Fibroblast of skin of right quadriceps (primary cell): Measurements from ENCODE around the gene MEGF10.
"Not testable (repeated sequence)": the region's sequence is repeated elsewhere in the genome, so short reads cannot be mapped to it uniquely, and the experiment has no call there.

Source experiments
- DNase-seq: peaks from one replicate; pipeline ENCODE4 v3.0.0-alpha.2; 2013

MEGF10 gene

GRCh38 chr5:127290019-127290945 lies at the start of gene MEGF10:
Gene MEGF10 (plus strand): TSS chr5:127290796. CDS start chr5:127331309, 40,513 bp downstream.
- DNase-seq = peak; percentile 53

DNA sequence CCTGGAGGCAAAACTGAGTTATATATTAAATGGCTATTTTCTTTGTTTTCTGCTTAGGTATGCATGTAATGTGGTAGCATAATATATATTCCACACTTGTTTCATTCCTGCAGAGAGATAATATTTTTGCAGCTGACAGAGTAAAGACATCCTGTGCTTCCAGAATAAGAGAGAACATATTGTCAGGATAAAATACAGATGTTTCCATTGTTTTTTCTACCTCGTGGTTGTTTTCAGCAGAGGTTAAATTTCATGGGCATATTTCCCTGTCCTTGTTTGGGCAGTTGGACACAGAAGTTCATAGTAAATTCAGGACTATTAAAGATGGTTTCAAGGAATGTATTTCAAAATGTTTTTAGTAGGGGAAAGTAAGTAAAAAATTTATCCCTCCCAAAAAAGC lies 47.6 kb upstream of the MEGF10 start:
- no peak for DNase-seq

DNA sequence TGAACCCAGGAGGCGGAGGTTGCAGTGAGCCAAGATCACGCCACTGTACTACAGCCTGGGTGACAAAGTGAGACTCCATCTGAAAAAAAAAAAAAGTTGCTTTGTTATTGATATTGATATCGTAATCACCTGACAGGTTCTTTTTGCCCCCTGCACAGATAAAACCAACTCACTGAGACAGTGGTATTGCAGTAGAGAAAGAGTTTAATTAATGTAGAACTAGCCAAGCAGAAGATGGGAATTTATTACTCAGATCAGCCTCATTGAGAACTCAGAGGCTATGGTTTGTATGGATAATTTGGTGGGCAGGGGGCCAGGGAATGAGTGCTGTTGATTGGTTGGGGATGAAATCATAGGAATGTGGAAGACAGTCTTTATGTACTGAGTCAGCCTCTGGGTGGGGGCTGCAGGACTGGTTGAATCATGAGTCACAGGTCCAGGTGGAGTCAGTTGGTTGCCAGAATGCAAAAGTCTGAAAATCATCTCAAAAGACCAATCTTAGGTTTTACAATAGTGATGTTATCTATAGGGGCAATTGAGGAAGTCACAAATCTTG lies 35.8 kb upstream of the MEGF10 start:
- DNase-seq = peak; percentile 83

DNA sequence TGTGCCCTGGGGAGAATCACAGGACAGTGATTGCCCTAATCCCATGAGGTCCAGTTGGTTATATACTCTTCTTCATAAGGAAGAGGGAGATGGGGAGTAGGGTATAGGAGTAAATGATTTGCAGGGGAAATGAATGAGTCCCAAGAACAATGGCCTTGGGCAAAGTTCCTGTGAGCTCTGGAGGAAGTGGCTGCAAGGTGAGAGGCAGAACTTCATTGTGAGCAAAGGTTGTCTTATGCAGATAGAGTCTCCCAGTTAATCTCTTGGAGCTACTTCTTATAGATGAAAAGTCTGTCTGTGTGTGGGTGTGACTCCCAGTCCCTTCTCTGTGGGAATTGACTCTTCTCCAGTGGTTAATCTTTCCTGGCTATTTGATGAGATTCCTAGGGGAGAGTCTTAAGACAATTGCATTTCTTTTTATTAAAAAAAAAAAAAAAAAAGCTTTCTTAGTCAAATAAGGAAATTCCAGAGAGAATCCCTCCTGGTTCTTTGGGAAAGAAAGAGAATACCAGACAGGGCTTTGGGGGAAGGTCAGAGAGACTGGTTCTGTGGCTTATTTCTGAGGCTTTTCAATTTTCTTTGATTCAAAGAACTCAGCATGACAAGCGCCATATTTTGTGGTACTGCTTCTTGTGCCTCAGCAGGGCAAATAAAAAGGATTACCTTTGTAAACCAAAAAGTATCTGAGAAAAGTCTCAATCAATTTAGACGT lies 33.6 kb upstream of the MEGF10 start:
- no peak for DNase-seq

DNA sequence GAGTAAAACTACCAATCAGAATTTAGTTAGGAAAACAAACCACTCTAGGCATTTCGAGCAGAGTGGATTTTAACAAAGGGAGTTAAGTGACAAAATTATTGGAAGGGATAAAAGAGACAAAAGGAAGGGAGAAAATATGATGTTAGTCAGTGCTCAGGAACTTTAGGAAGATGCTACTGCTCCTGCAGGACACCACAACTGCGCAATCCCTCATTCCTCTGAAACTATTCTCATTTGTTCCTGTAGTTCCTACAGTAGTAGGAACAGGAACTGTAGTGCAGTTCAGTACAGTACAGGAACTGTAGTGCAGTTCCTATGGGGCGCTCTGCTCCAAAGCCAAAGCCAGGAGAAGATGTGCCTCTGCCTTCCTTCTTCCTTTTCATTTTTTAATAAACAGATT lies 29.9 kb upstream of the MEGF10 start:
- no peak for DNase-seq

GRCh38 chr5:127265473-127265872 lies 25.1 kb upstream of the MEGF10 start:
- DNase-seq = not testable (repeated sequence)

DNA sequence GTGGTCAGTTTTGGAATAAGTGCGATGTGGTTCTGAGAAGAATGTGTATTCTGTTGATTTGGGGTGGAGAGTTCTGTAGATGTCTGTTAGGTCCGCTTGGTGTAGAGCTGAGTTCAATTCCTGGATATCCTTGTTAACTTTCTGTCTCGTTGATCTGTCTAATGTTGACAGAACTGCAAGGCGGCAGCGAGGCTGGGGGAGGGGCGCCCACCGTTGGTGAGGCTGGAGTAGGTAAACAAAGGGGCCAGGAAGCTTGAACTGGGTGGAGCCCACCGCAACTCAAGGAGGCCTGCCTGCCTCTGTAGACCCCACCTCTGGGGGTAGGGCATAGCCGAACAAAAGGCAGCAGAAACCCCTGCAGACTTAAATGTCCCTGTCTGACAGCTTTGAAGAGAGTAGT lies 22.3 kb upstream of the MEGF10 start:
- DNase-seq = not testable (repeated sequence)

- DNase-seq = not testable (repeated sequence)
Observed at GRCh38 chr5:127270713-127271112, 19.9 kb upstream of the MEGF10 start.

DNA sequence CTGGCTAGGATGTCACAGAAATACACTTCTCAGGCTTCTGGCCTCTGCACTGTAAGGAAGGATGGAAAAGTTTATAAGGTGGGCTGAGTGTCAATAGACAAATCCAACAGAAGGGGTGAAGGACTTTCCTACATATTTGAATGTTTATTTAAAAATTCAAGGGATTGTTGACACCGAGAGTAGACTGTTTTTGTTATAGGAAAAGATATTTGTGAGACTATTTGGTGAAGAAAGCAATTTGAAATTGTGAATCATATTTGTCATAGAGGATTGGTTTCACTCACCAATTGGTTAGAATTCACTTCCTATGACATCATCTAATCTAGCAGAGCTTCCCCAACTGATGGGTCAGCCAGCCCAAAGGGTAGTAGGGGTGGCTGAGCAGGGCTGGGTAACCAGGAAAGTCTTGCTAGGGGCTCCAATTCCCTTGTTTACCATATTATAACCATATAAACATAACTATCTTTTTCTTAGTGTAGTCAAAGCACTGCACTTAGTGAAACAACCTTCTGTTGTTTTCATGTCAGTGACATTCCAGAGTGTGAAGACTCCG lies 14.9 kb upstream of the MEGF10 start:
- no peak for DNase-seq

DNA sequence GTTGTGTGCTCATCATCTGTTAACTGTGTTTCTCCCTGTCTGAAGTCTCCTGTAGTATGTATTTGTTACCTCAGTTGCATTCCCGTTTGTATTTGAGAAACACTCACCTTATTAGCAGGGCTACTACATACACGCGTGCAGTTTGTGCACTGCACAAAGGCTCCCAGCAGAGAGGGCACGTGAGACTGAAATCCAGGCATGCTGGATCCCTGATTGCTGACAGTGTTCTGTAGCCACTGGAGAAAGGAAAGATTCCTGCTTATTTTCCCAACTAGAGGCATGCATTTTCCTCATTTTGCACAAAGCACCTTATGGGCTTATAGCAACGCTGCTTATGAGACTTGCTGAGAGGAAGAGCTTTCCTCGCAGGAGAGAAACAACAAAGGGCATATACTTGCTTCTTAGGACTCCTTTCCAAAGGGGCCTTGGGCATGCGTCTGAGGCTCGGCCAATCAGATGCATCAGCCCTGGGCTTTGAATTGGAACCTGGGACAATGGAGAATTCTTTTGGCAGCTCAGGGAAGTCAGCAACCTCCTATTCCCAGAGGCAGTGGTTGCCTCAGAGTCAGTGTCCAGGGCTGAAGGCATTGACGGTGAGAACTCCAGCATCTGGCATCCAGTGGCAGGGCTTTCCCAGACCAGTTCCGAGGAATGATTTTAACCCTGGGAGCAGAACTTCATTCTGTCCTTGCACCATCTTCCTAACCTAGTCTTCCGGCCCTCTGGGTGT lies 9.9 kb upstream of the MEGF10 start:
- no peak for DNase-seq

DNA sequence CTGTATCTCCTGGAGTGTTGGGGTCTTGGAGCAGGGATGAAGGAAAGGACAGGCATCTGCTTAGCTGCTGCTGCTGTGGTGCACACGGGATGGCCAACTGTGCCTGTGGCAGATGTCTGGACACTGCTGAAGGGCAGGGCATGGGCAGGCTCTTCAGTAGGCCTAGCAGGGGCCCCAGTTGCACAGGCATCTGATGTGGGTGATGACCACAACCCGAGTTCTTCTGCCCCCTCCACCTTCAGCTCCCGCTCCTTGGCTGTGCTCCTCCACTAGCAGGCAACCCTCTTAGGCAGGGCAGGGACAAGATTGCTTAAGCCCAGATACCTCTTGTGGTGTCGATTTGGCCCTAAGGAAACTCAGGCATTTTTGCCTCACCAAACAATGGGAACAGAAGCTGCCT lies 9.0 kb upstream of the MEGF10 start:
- no peak for DNase-seq

GRCh38 chr5:127288676-127289075 lies 1.9 kb upstream of the MEGF10 start:
- DNase-seq = no peak

DNA sequence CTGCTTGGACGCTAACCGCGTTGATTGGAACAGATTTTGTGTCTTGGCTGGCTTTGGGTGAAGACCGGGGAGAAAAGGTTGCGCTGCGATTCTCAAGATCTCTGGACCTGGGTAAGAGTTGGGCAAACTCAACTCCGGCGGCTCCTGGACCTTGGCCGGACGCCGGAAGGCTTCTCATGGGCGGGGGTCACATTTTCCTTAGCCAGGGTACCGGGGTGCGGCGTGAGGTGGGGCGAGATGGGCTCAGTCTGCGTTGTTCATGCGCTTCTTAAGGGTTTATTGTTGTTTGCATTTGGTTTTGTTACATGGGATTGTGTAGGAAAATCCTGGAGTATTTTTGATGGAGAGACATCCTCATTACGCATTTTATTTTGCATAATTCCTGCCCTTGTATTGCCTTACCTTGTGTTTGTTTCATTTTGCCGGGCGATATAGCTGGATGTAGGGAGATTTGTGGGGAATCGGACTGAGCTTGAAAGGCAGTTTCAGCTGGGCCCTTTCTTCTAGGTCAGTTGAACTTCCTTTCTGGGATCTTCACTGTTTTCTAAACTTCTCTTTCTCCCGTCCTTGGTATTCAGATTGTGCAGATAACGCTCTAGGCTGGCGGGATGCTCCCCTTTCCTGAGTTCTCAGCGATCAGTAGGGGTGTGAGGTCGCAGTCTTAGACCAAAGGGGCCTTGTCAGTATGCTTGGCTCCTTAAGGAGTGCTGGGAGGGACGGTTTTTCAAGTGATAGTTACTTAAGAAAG lies 524 bp downstream of the MEGF10 start:
- no peak for DNase-seq

- DNase-seq = no peak
Observed at GRCh38 chr5:127292030-127292735, 1.6 kb downstream of the MEGF10 start.

DNA sequence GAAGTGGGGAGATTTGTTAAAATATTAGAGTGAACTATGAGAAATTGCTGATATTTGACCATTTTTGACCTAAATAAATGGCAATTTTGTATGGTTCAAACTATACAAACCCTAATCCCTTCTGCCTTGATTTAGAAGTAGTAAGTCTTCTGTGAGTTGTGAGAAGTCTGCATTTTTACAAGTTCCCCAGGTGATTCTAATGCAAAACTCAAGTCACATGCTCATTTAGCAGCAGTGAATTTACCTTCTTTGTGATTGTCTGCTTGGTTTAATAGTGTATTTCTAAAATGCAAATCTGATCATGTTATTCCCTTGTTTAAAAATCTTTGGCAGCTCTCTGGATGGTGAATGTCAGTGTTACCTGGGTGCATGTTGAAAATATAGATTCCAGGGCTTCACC lies 2.8 kb downstream of the MEGF10 start:
- no peak for DNase-seq

DNA sequence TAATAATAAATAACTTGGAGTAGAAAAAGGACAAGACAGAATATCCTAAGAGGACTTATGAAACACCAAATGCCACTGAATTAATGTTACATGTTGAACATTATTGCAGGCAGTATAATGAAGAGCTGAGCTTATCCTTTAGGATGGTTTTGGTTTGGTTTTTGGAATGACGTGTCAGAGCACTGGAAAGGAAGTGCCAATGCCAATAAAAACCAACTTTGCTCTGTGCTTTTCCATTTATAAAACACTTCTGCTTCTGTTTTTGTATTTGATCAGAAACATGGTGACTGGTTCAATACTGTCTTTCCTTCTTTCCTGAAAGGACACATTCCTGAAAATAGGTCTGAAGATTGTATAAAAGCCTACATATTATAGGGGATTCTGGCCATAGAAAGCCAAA lies 4.2 kb downstream of the MEGF10 start:
- DNase-seq = no peak

- no peak for DNase-seq
Observed at GRCh38 chr5:127295454-127295853, 4.9 kb downstream of the MEGF10 start.

DNA sequence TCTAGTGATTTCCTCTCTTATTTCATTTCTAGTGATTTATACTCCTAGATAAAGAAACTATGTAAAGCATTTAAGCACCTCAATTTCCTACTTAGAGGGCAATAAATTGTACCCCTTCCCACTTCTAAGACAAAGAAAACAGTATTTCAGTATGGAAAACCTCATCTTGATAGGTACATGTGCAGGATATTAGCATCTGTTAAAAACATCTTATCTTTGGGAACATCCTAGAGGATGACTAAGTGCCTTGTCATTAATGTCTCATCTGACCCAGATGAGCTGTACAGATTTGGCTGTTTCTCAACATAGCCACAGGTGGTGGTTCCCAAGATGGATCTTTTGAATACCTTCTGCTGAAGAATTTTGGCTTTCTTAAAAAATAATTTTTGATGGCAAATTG lies 5.7 kb downstream of the MEGF10 start:
- peak; percentile 58 for DNase-seq

DNA sequence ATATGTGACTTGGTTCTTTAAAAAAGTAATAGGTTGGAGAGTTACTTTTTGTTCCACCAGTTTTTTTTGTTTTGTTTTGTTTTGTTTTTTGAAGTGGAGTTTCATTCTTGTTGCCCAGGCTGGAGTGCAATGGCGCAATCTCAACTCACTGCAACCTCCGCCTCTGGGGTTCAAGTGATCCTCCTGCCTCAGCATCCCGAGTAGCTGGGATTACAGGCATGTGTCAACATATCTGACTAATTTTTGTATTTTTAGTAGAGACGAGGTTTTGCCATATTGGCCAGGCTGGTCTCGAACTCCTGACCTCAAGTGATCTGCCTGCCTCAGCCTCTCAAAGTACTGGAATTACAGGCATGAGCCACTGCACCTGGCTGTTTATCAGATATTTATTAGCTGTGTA lies 6.3 kb downstream of the MEGF10 start:
- DNase-seq = not testable (repeated sequence)

GRCh38 chr5:127297348-127298035 lies 6.9 kb downstream of the MEGF10 start:
- DNase-seq = no peak

- DNase-seq = no peak
Observed at GRCh38 chr5:127298036-127298429, 7.4 kb downstream of the MEGF10 start.
